ENCODE measurements around the gene LGALS3.
"Not testable (repeated sequence)": the region's sequence is repeated elsewhere in the genome, so short reads cannot be mapped to it uniquely, and the experiment has no call there.

LGALS3 gene

GRCh38 chr14:55129086-55129427, at the start of gene LGALS3:
Gene LGALS3 (plus strand): TSS chr14:55129252. CDS start chr14:55137374, 8,122 bp downstream.
- intact Hi-C loops (cut with DNase I): no loop called here
- peak in 2 of 10 donors; percentile 33 to 81 for DNase-seq

GRCh38 chr14:55079961-55080360, 49.1 kb upstream of the LGALS3 start:
- not testable (repeated sequence) for DNase-seq

GRCh38 chr14:55084401-55085059, 44.5 kb upstream of the LGALS3 start:
- intact Hi-C loops (cut with DNase I): no loop called here
- no peak for DNase-seq

More at GRCh38 chr14:55079961-55080360, 49.1 kb upstream of the LGALS3 start:
- intact Hi-C loops (cut with DNase I): not testable (repeated sequence)

- intact Hi-C loops (cut with DNase I): no loop called here
- no peak for DNase-seq
Measured at GRCh38 chr14:55085060-55085660, 43.9 kb upstream of the LGALS3 start.

- no peak for DNase-seq
- intact Hi-C loops (cut with DNase I): no loop called here
Measured at GRCh38 chr14:55086938-55087337, 42.1 kb upstream of the LGALS3 start.

- intact Hi-C loops (cut with DNase I): no loop called here
- DNase-seq: no peak
Measured at GRCh38 chr14:55088356-55088755, 40.7 kb upstream of the LGALS3 start.

GRCh38 chr14:55092341-55092740, 36.7 kb upstream of the LGALS3 start:
- no peak for DNase-seq
- intact Hi-C loops (cut with DNase I): no loop called here

- no peak for DNase-seq
- intact Hi-C loops (cut with DNase I): no loop called here
Measured at GRCh38 chr14:55094292-55095157, 34.5 kb upstream of the LGALS3 start.

GRCh38 chr14:55097881-55098560, 31.0 kb upstream of the LGALS3 start:
- intact Hi-C loops (cut with DNase I): no loop called here
- no peak for DNase-seq

GRCh38 chr14:55098561-55098898, 30.5 kb upstream of the LGALS3 start:
- DNase-seq: no peak
- intact Hi-C loops (cut with DNase I): no loop called here

- intact Hi-C loops (cut with DNase I): no loop called here
- DNase-seq: no peak
Measured at GRCh38 chr14:55099756-55100155, 29.3 kb upstream of the LGALS3 start.

GRCh38 chr14:55101698-55102097, 27.4 kb upstream of the LGALS3 start:
- intact Hi-C loops (cut with DNase I): no loop called here
- no peak for DNase-seq

- DNase-seq: peak; percentile 31 to 91 (median 63)
- intact Hi-C loops (cut with DNase I): no loop called here
Measured at GRCh38 chr14:55102141-55102621, 26.9 kb upstream of the LGALS3 start.

GRCh38 chr14:55103005-55103640, 25.9 kb upstream of the LGALS3 start:
- intact Hi-C loops (cut with DNase I): no loop called here
- no peak for DNase-seq

GRCh38 chr14:55103971-55104954, 24.8 kb upstream of the LGALS3 start:
- intact Hi-C loops (cut with DNase I): no loop called here
- no peak for DNase-seq

GRCh38 chr14:55105991-55106390, 23.1 kb upstream of the LGALS3 start:
- intact Hi-C loops (cut with DNase I): no loop called here
- DNase-seq: no peak

- intact Hi-C loops (cut with DNase I): no loop called here
- DNase-seq: peak in 8 of 10 donors; percentile 31 to 94 (median 64)
Measured at GRCh38 chr14:55107766-55108554, 21.1 kb upstream of the LGALS3 start.

GRCh38 chr14:55109836-55110235, 19.2 kb upstream of the LGALS3 start:
- intact Hi-C loops (cut with DNase I): no loop called here
- DNase-seq: no peak
